MCF 10A (cell line): ENCODE results near the gene PLEKHA7. TPM values are rescaled to one million over a fixed set of nuclear protein-coding genes. Genes with fewer than 3 reads are reported as not detected.

Experiments
- BruUV-seq: library from RNA; stranded (reverse); fragments of 400-500 nt; replicated peaks from 2 replicates; lab custom pipeline; 2021; lab: Mats Ljungman, UMichigan
- CTCF ChIA-PET: fragments of 300-600 bp; sonication (Branson Sonifier 250); formaldehyde crosslinking; extraction: SDS; loops from one replicate; lab custom pipeline; 2021; ENCODE audit warnings: antibody characterized with exemption, inconsistent platforms; lab: Yijun Ruan, JAX
- POLR2A ChIA-PET: fragments of 300-600, 350-650 bp; sonication (Branson Sonifier 250); formaldehyde crosslinking; extraction: SDS; loops from one replicate; lab custom pipeline; 2020; ENCODE audit warnings: antibody characterized with exemption, inconsistent platforms; lab: Yijun Ruan, JAX
- DNase-seq: peaks from one replicate; pipeline ENCODE4 v3.0.0-alpha.2; 2018; ENCODE audit not compliant: unreplicated experiment
- H3K27ac Mint-ChIP-seq: one replicate; pipeline ENCODE4 v1.8.0; 2022; ENCODE audit warnings: mild to moderate bottlenecking, low read depth, mixed read lengths; ENCODE audit not compliant: unreplicated experiment
- H3K27me3 Mint-ChIP-seq: one replicate; pipeline ENCODE4 v1.8.0; 2022; ENCODE audit warnings: mixed read lengths; ENCODE audit not compliant: insufficient read depth, unreplicated experiment
- H3K36me3 Mint-ChIP-seq: one replicate; pipeline ENCODE4 v1.8.0; 2022; ENCODE audit warnings: mild to moderate bottlenecking, moderate library complexity, mixed read lengths; ENCODE audit not compliant: insufficient read depth, unreplicated experiment
- H3K4me1 Mint-ChIP-seq: one replicate; pipeline ENCODE4 v1.8.0; 2022; ENCODE audit warnings: mixed read lengths; ENCODE audit not compliant: insufficient read depth, unreplicated experiment
- H3K4me3 Mint-ChIP-seq: one replicate; pipeline ENCODE4 v1.8.0; 2022; ENCODE audit warnings: mild to moderate bottlenecking, moderate library complexity, mixed read lengths; ENCODE audit not compliant: unreplicated experiment
- H3K9me3 Mint-ChIP-seq: one replicate; pipeline ENCODE4 v1.8.0; 2022; ENCODE audit warnings: mixed read lengths; ENCODE audit not compliant: unreplicated experiment
- CTCF ChIP-seq: fragments of 200-600 bp; IDR thresholded peaks from one replicate; pipeline ENCODE4 v1.8.0; 2022; ENCODE audit warnings: antibody characterized with exemption, mild to moderate bottlenecking; ENCODE audit not compliant: unreplicated experiment
- intact Hi-C: fragments of 100-400 bp; cut with micrococcal nuclease; formaldehyde crosslinking; loops from 2 replicates; pipeline ENCODE4 v1.14.1; 2022
- total RNA-seq: library from RNA; stranded (reverse); gene quantifications from 2 replicates; pipeline ENCODE4 v1.2.3, GENCODE V29; 2022

PLEKHA7 gene
- total RNA-seq, 1 experiment from 2014 or later = 2.8 TPM

- BruUV-seq = no TSS peak
- H3K36me3 Mint-ChIP-seq = no peaks in the 10 kb centered on the region
Observed at GRCh38 chr11:16962146-16962545, 52.1 kb downstream of the PLEKHA7 start.

GRCh38 chr11:16960250-16960649, 54.0 kb downstream of the PLEKHA7 start:
- CTCF ChIA-PET = interaction anchor here (0.6 kb wide), 1 partner anchor 1520 kb away, joined by 3 read pairs; no protein-coding TSS in a partner anchor
- no peak for DNase-seq

More at GRCh38 chr11:16962146-16962545, 52.1 kb downstream of the PLEKHA7 start:
- H3K27me3 Mint-ChIP-seq = no peaks in the 10 kb centered on the region
- no peak overlapping the region for H3K27ac Mint-ChIP-seq
- no peak overlapping the region for H3K4me3 Mint-ChIP-seq
- ChIA-PET POLR2A (no interaction called here), CTCF (interaction anchor here (2.0 kb wide), 1 partner anchor 101 kb away, joined by 7 read pairs; no protein-coding TSS in a partner anchor)
- no peaks in the 10 kb centered on the region for H3K9me3 Mint-ChIP-seq
- no peak for DNase-seq
- H3K4me1 Mint-ChIP-seq = peaks cover under 1% of the 10 kb centered on the region
- TF ChIP-seq CTCF = no peak
- intact Hi-C loops = no loop called here

GRCh38 chr11:16959602-16960001, 54.6 kb downstream of the PLEKHA7 start:
- Mint-ChIP-seq H3K27me3 (no peaks in the 10 kb centered on the region), H3K9me3 (no peaks in the 10 kb centered on the region), H3K4me1 (peaks cover 7% of the 10 kb centered on the region), H3K27ac (no peak overlapping the region), H3K36me3 (no peaks in the 10 kb centered on the region), H3K4me3 (no peak overlapping the region)
- intact Hi-C loops = no loop called here
- BruUV-seq = no TSS peak
- no peak for TF ChIP-seq CTCF
- no peak for DNase-seq
- ChIA-PET POLR2A (no interaction called here), CTCF (interaction anchor here (0.6 kb wide), 2 partner anchors 42 to 1521 kb away, joined by 3 read pairs; no protein-coding TSS in a partner anchor)

More at GRCh38 chr11:16960250-16960649, 54.0 kb downstream of the PLEKHA7 start:
- POLR2A ChIA-PET = interaction anchor here (0.7 kb wide), 1 partner anchor 1044 kb away, joined by 3 read pairs; no protein-coding TSS in a partner anchor
- intact Hi-C loops = no loop called here
- no peak for TF ChIP-seq CTCF
- H3K9me3 Mint-ChIP-seq = no peaks in the 10 kb centered on the region
- no peak overlapping the region for H3K27ac Mint-ChIP-seq
- H3K4me3 Mint-ChIP-seq = no peak overlapping the region
- no peaks in the 10 kb centered on the region for H3K27me3 Mint-ChIP-seq
- peaks cover 7% of the 10 kb centered on the region for H3K4me1 Mint-ChIP-seq
- BruUV-seq = no TSS peak
- no peaks in the 10 kb centered on the region for H3K36me3 Mint-ChIP-seq

GRCh38 chr11:16958833-16959232, 55.4 kb downstream of the PLEKHA7 start:
- H3K27me3 Mint-ChIP-seq = no peaks in the 10 kb centered on the region
- no peaks in the 10 kb centered on the region for H3K36me3 Mint-ChIP-seq
- BruUV-seq = no TSS peak
- no peak overlapping the region for H3K4me3 Mint-ChIP-seq
- no peak for TF ChIP-seq CTCF
- intact Hi-C loops = no loop called here
- peaks cover 7% of the 10 kb centered on the region for H3K4me1 Mint-ChIP-seq
- H3K9me3 Mint-ChIP-seq = no peaks in the 10 kb centered on the region
- CTCF ChIA-PET = interaction anchor here (0.6 kb wide), 1 partner anchor 42 kb away, joined by 3 read pairs; no protein-coding TSS in a partner anchor
- POLR2A ChIA-PET = no interaction called here
- DNase-seq = no peak
- no peak overlapping the region for H3K27ac Mint-ChIP-seq
